GM23338 (cell line): Measurements from ENCODE around the gene PACS2. TPM values are rescaled to one million over a fixed set of nuclear protein-coding genes. Genes with fewer than 3 reads are reported as not detected.

Source experiments
- ATAC-seq: fragments of 200-7000 bp; cut with Tn5 transposase; 3 replicates; pipeline ENCODE4 v1.9.1; 2020
- DNase-seq: peaks from one replicate; pipeline ENCODE4 v3.0.0-alpha.2; 2015; ENCODE audit warnings: low spot score
- H2AFZ ChIP-seq: fragments of 200-600 bp; sonication (generic); 2 replicates; pipeline ENCODE4 v1.8.0; 2016; ENCODE audit warnings: antibody characterized with exemption, mild to moderate bottlenecking, moderate library complexity
- H3F3A ChIP-seq: fragments of 200-600 bp; sonication (generic); replicated peaks from 2 replicates; pipeline ENCODE4 v1.8.0; 2017; ENCODE audit warnings: antibody characterized with exemption, mixed run types, low read depth
- H3K27ac ChIP-seq: fragments of 200-600 bp; sonication (generic); 2 replicates; pipeline ENCODE4 v1.6.1; 2016; ENCODE audit warnings: low read depth
- H3K27me3 ChIP-seq: fragments of 200-600 bp; sonication (generic); 2 replicates; pipeline ENCODE4 v1.8.0; 2016; ENCODE audit warnings: mild to moderate bottlenecking, mixed run types, moderate library complexity; ENCODE audit not compliant: insufficient read depth
- H3K36me3 ChIP-seq: fragments of 200-600 bp; sonication (generic); 2 replicates; pipeline ENCODE4 v1.8.0; 2016; ENCODE audit warnings: mild to moderate bottlenecking; ENCODE audit not compliant: insufficient read depth
- H3K4me1 ChIP-seq: fragments of 200-600 bp; sonication (generic); 2 replicates; pipeline ENCODE4 v1.8.0; 2016; ENCODE audit warnings: mild to moderate bottlenecking, moderate library complexity; ENCODE audit not compliant: insufficient read depth
- H3K4me2 ChIP-seq: fragments of 200-600 bp; sonication (generic); 2 replicates; pipeline ENCODE4 v1.7.1; 2017; ENCODE audit warnings: mixed run types
- H3K4me3 ChIP-seq: fragments of 200-600 bp; sonication (generic); 2 replicates; pipeline ENCODE4 v1.6.1; 2016; ENCODE audit warnings: mixed run types
- H3K79me2 ChIP-seq: fragments of 200-600 bp; sonication (generic); replicated peaks from 2 replicates; pipeline ENCODE4 v1.8.0; 2017; ENCODE audit warnings: mild to moderate bottlenecking; ENCODE audit not compliant: insufficient read depth
- H3K9me2 ChIP-seq: fragments of 200-600 bp; sonication (generic); 2 replicates; pipeline ENCODE4 v1.8.0; 2017; ENCODE audit not compliant: insufficient read depth
- H4K20me1 ChIP-seq: fragments of 200-600 bp; sonication (generic); replicated peaks from 2 replicates; pipeline ENCODE4 v1.8.0; 2017; ENCODE audit warnings: mild to moderate bottlenecking; ENCODE audit not compliant: insufficient read depth
- H3K27ac Mint-ChIP-seq: 2 replicates; pipeline ENCODE4 v1.8.0; 2020; ENCODE audit warnings: inconsistent platforms, mild to moderate bottlenecking, moderate library complexity, mixed read lengths
- H3K27me3 Mint-ChIP-seq: 3 replicates; pipeline ENCODE4 v1.8.0; 2022; ENCODE audit warnings: low read depth, mild to moderate bottlenecking, moderate library complexity, mixed read lengths, inconsistent platforms; ENCODE audit not compliant: insufficient read depth, poor library complexity
- H3K36me3 Mint-ChIP-seq: 3 replicates; pipeline ENCODE4 v1.8.0; 2021; ENCODE audit warnings: low read depth, mild to moderate bottlenecking, inconsistent platforms, moderate library complexity, mixed read lengths
- H3K4me1 Mint-ChIP-seq: 3 replicates; pipeline ENCODE4 v1.8.0; 2020; ENCODE audit warnings: mild to moderate bottlenecking, inconsistent platforms, mixed read lengths
- H3K4me3 Mint-ChIP-seq: 3 replicates; pipeline ENCODE4 v1.8.0; 2021; ENCODE audit warnings: moderate library complexity, mild to moderate bottlenecking, inconsistent platforms, mixed read lengths
- H3K9me3 Mint-ChIP-seq: 3 replicates; pipeline ENCODE4 v1.8.0; 2020; ENCODE audit warnings: moderate library complexity, mild to moderate bottlenecking, inconsistent platforms, mixed read lengths
- CTCF ChIP-seq, 2 experiments: fragments of 200-600 bp in 1 of 2; sonication (generic) in 1 of 2; conservative IDR thresholded peaks; 2 replicates each; pipeline versions ENCODE4 v1.5.1 to v1.6.1; 2016 to 2017; ENCODE audit warnings: antibody characterized with exemption in 2 of 2, low read depth in 2 of 2, mild to moderate bottlenecking in 2 of 2, moderate library complexity in 1 of 2
- EZH2 ChIP-seq: fragments of 200-600 bp; sonication (generic); IDR thresholded peaks from one replicate; pipeline ENCODE4 v1.8.0; 2017; ENCODE audit warnings: antibody characterized with exemption, mild to moderate bottlenecking, low read depth; ENCODE audit not compliant: unreplicated experiment
- EZH2phosphoT487 ChIP-seq: fragments of 200-600 bp; sonication (generic); IDR thresholded peaks from one replicate; pipeline ENCODE4 v1.8.1; 2018; ENCODE audit warnings: antibody characterized with exemption; ENCODE audit not compliant: unreplicated experiment
- STAT1 ChIP-seq: IDR thresholded peaks from one replicate; pipeline ENCODE4 v1.6.1; 2016; ENCODE audit warnings: antibody characterized with exemption; ENCODE audit not compliant: unreplicated experiment
- ZNF114 ChIP-seq: fragments of 250-450 bp; sonication (Bioruptor Pico); IDR thresholded peaks from 2 replicates; pipeline ENCODE4 v1.5.0; 2020; ENCODE audit warnings: mild to moderate bottlenecking, moderate library complexity
- ZNF462 ChIP-seq: fragments of 250-450 bp; sonication (Bioruptor Pico); IDR thresholded peaks from 2 replicates; pipeline ENCODE4 v1.5.0; 2020; ENCODE audit warnings: mild to moderate bottlenecking, moderate library complexity
- polyA plus RNA-seq: library from polyadenylated mRNA; unstranded; fragments of >200 nt; fragmentation: Nextera tagmentation; extraction: Ambion mirVana; gene quantifications from 2 replicates; pipeline ENCODE4 v1.2.1, GENCODE V29; 2016
- total RNA-seq: library from RNA; depleted of rRNA; stranded (reverse); fragments of >200 nt; shearing (Covaris generic); gene quantifications from 2 replicates; pipeline ENCODE4 v1.2.3, GENCODE V29; 2014

PACS2 gene
- total and polyA plus RNA-seq, 2 experiments from 2014 or later = 22.5 to 79.0 TPM

GRCh38 chr14:105421723-105422615 is 107.4 kb downstream of the PACS2 start:
- H4K20me1 ChIP-seq = peaks cover 38% of the 10 kb centered on the region
- H3K4me1 ChIP-seq = peaks cover 18% of the 10 kb centered on the region
- H3K4me2 ChIP-seq = peak overlapping the region; percentile 92; the same call in 1 of the 2 replicates
- H3K79me2 ChIP-seq = peaks cover 70% of the 10 kb centered on the region
- peaks cover 19% of the 10 kb centered on the region for H3K27me3 Mint-ChIP-seq
- DNase-seq (no peak), ATAC-seq (no peak)
- H2AFZ ChIP-seq = no peak overlapping the region
- peaks cover 17% of the 10 kb centered on the region for H3K4me1 Mint-ChIP-seq
- peak overlapping the region; percentile 86; the same call in 1 of the 2 replicates for H3K4me3 ChIP-seq
- peak overlapping the region; percentile 94 for H3K4me3 Mint-ChIP-seq
- H3K27ac ChIP-seq = no peak overlapping the region
- H3K36me3 Mint-ChIP-seq = peaks cover 28% of the 10 kb centered on the region
- H3K27ac Mint-ChIP-seq = no peak overlapping the region
- no peaks in the 10 kb centered on the region for H3K27me3 ChIP-seq
- TF ChIP-seq CTCF (conservative IDR thresholded peaks at IDR 0.05; ENCODE audit: low read depth in 2 of 2) = no peak
- TF ChIP-seq STAT1 = no peak
- no peak for TF ChIP-seq EZH2
- no peak for TF ChIP-seq ZNF462
- TF ChIP-seq ZNF114 (CRISPR knock-in tag) = no peak
- no peak for TF ChIP-seq EZH2phosphoT487
- no peaks in the 10 kb centered on the region for H3K9me2 ChIP-seq
- H3K9me3 Mint-ChIP-seq = no peaks in the 10 kb centered on the region; the same call in 2 of the 3 replicates
- H3F3A ChIP-seq = no peaks in the 10 kb centered on the region
- no peaks in the 10 kb centered on the region for H3K36me3 ChIP-seq
